K562 treated with DMSO at 1 percent for 24 hours (cell line): ENCODE data around the gene SCAND1. TPM values are rescaled to one million over a fixed set of nuclear protein-coding genes. Genes with fewer than 3 reads are reported as not detected.

Source experiments
- total RNA-seq: library from RNA; unstranded; fragments of 300-600 nt; gene quantifications from 2 replicates; pipeline ENCODE4 v1.2.3, GENCODE V29; 2022; ENCODE audit warnings: low read depth; ENCODE audit not compliant: insufficient read depth

SCAND1 gene
- 202 and 236 TPM in 2 replicates for total RNA-seq

DNA sequence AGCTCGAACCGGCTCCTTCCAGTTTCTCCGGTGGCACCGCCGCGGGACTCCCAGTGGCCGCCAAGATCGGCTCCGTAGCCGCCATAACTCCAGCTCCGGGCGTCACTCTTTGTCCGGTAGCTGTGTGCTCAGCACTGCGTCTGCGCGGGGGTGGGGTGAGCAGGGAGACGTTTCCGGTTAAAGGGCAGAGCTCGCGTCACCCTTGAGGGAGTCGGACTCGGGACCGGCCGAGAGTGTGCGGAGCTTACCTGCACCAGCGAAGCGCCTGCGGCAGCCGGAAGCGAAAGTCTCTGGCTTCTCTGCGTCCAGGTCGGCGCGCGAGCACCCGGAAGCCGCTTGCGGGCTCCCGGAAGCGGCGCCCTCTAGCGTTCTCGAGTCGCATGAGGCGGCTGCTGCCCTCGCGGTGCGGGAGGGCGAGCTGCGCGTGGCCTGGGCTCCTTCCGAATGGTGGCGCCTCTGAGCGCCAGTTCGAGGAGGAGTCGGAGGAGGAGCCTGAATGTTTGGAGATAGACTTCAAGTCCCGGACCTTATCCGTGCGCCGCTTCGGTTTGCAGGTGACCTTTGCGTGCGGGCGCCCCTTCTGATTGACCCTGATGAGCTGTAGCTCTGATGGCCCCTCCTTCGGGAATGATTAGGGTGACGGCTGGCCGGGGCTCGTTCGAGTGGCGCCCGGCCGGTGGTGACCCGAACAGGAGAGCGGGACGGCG is at the start of gene SCAND1:
TSS of gene SCAND1 (minus strand) at position 303 of the 707 bp plus-strand sequence. CDS start at position 85, 218 bp downstream.

DNA sequence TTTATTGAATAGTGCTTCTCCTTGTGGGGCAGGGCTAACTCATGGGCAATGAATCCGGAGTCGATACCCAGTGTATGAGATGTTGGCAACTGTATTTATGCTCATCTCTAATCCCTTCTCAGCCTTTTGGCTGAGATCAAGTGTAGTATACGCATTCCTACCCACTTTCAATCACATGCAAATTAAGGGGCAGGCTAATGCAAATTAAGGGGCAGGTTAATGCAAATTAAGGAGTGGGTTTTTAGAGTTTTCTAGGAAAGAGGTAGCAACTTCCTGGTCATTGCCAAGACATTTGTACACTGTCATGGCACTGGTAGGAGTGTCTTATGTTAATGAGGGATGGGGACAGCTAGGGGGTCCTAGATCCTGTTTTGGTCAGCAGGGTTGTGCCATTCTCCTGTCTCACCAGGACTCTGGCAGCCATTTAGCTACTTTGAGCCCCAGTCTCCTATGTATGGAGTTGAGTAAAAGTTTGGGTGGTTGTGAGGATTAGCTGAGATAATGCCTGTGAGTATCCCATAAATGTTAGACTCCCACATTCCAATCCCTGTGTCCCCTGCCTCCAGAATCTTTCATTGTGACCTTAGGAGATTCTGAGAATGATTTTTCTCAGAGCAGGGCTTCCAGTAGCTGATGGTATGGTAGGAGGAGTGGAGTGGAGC is 13.8 kb upstream of the SCAND1 start, which contains the start of gene CNBD2:
TSS of gene CNBD2 (plus strand) at position 612 of the 662 bp plus-strand sequence. CDS start 173 bp downstream, outside the sequence.

Other genes with a start within 250 kb of the SCAND1 start
- 134 and 140 TPM in 2 replicates for gene RBM39, start 212.2 kb downstream of the SCAND1 start, total RNA-seq
- 32.3 and 38.9 TPM in 2 replicates for gene PHF20, start 182.5 kb downstream of the SCAND1 start, total RNA-seq
- 6.9 and 7.7 TPM in 2 replicates for gene CNBD2, start 14.1 kb upstream of the SCAND1 start, total RNA-seq
- gene EPB41L1, start 200.2 kb upstream of the SCAND1 start, total RNA-seq: 4.2 and 5.3 TPM in 2 replicates